ENCODE measurements around the gene TAMALIN. TPM values are rescaled to one million over a fixed set of nuclear protein-coding genes. Genes with fewer than 3 reads are reported as not detected.

The TAMALIN gene
- total RNA-seq, 1 donor from 2014 or later = 5.5 TPM

GRCh38 chr12:52011602-52012214 lies 5.0 kb downstream of the TAMALIN start:
- no peak for ATAC-seq

GRCh38 chr12:52013626-52014310 lies 7.0 kb downstream of the TAMALIN start:
- ATAC-seq = no peak
- no peak for DNase-seq (ENCODE audit: low spot score)

More at GRCh38 chr12:52011602-52012214, 5.0 kb downstream of the TAMALIN start:
- DNase-seq (ENCODE audit: low spot score) = no peak

- DNase-seq (ENCODE audit: low spot score) = no peak
- no peak for ATAC-seq
Measured at GRCh38 chr12:52014567-52015530, 8.1 kb downstream of the TAMALIN start.

DNA sequence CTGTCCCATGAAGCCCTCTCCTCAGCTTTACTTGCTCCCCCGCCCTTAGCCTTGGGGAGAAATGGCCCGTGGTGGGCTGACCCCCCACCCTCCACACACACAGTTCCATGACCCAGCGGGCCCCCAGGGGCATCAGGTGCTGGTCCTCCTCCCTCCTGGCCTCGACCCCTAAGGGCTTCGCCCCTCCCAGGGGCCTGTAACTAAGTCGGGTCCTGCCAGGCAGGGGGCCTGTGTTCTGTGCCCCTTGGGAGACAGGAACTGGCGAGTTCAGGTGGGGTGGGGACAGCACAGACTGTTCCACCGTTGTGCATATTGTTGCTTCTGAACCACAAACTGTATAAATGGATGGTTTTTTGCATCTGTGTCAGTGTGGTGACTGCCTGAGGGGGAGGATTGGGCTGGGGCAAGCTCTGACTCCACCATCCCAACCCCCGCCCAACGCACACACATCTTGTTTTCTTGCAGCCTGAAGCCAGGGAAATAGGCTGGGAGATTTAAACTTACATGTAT lies 8.8 kb downstream of the TAMALIN start:
- ATAC-seq = no peak
- no peak for DNase-seq (ENCODE audit: low spot score)

DNA sequence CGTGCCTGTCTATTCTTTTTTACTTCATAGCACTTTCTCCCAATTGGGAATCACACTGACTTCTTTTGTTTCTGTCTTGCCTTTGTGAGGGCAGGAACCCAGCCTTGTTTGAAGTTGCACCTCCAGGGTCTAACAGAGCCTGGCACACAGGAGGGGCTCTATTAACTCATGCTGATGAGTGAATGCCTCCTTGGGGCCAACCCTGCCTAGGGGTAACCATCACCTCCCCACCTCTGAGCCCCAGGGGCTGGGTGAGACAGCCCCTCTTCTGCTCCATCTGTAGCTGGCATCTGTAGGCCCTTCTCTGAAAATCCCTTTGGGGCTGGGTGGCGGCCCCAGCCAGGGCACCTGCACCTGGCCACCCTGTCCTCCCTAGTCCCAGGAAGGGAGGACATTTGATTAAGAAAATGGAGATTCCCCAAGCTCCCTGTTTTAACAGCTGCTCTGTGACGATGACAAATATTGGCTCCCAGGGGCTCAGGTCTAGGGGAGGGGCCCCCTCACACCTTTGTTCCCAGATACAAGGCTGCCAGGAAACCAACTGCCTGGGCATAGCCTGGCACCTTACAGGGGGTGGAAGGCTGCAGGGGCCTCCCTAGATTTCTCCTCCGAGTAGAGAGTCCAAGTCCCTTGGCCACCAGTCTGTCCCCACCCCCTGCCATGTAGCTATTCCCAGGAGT lies 11.8 kb downstream of the TAMALIN start:
- DNase-seq (ENCODE audit: low spot score) (no peak), ATAC-seq (no peak)

DNA sequence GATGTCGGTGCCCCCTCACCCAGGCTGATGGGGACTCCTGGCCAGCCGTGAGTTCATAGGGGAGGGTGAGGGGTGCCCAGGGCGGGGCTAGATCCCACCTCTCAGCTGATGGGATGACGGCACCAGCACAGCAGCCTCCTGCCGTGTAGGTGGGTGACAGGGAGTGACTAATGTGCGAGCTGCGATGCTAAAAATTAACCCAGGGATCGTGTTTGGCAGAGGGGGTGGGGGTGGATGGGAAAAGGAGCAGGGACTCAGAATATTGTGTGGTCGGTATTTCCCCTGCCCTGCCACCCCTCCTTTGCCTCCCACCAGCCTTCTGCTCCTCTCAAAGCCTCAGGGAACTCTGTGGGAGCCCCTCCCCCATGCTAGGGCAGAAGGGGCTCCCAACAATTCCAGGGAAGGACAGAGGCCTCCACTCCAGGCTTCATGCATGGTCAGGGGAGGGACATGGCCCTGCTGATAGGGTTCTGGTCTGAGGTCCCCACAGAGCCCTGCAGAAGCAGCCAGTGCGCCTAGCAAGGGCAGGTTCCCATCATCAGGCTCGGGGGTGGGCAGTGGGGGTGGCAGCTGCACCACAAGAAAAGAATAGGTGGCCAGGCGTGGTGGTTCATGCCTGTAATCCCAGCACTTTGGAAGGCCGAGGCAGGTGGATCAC lies 12.5 kb downstream of the TAMALIN start:
- DNase-seq (ENCODE audit: low spot score) = no peak
- no peak for ATAC-seq

GRCh38 chr12:52020539-52021336 lies 14.0 kb downstream of the TAMALIN start:
- DNase-seq (ENCODE audit: low spot score) (no peak), ATAC-seq (peak; percentile 15)

GRCh38 chr12:52022841-52023181 lies 16.1 kb downstream of the TAMALIN start:
- no peak for ATAC-seq
- DNase-seq (ENCODE audit: low spot score) = no peak

- peak; percentile 78 for ATAC-seq
- DNase-seq (ENCODE audit: low spot score) = peak; percentile 88
Measured at GRCh38 chr12:52023182-52023975, 16.6 kb downstream of the TAMALIN start.

GRCh38 chr12:52023976-52024688 lies 17.4 kb downstream of the TAMALIN start:
- ATAC-seq = peak; percentile 0

GRCh38 chr12:52024845-52025230 lies 18.1 kb downstream of the TAMALIN start:
- DNase-seq (ENCODE audit: low spot score) (no peak), ATAC-seq (no peak)

More at GRCh38 chr12:52023976-52024688, 17.4 kb downstream of the TAMALIN start:
- no peak for DNase-seq (ENCODE audit: low spot score)

GRCh38 chr12:52026263-52026662 lies 19.5 kb downstream of the TAMALIN start:
- ATAC-seq (no peak), DNase-seq (ENCODE audit: low spot score) (no peak)

DNA sequence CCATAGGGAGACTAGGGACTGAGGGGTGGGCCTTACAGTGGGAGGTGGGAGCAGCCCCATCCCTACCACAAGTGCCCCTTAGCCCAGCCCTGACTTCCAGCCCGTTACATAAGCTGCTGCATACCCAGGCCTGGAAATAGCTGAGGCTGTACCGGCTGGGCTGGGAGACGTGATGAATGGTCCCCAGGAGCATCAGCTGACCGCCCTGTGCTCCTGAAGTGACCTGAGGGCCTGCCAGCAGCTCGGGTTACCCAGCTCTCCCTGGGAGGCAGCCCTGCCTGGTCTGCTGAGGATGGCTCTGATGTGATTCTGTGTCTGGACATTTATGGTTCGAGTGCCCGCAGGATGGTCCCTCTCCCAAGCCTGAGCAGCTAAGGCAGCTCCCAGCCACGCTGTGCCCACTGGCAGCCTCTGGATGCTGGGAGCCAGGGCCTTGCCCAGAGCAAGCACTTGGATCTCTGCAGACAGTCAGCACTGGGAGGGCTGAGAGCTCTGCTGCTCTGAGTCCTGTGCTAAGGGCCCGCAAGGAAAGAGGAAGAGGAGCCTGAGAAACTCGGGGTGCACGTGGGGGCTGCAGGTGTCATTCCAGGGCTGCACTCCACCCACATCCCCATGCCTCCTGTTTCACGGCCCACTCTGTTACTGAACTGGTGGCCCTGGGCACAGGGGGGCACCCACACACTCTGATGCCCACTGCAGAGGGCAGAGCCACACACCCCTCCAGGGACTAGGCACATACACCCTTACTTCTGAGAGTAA lies 20.5 kb downstream of the TAMALIN start:
- no peak for DNase-seq (ENCODE audit: low spot score)

DNA sequence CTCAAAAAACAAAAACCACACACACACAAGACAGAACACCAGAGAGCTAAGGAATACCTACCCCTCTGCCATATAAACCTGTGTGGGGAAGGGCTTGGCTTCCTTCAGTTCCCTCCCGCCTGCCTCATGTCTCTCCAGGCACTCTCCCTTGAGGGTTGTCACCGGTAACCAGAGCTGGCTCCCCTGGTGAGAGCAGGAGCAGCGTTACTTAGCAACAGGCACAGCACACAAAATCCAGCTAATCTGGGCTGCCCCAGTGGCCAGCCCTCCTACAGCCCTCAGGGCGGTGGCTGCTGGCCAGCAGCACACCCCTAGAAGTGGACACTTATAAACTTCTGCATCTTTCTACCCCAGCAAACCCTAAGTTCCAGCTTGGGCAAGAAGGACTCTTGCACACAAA lies 22.9 kb downstream of the TAMALIN start:
- no peak for ATAC-seq

More for the DNA sequence above, 20.5 kb downstream of the TAMALIN start:
- ATAC-seq = no peak

DNA sequence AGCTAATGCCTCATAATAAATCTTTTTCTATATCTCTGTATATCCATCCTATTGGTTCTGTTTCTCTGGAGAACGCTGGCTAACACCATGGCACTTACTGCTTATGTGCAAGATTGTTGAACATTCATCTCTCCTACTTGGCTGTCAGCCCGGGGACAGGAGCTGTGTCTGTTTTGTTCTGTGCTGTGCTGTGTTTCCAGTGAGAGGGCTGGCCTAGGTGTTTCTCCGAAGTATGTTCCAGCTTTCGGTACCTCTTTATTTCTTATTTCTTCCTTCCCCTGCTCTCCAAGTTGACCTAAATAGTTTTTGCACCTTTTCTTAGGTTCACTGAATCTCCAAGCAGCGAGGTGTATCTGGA lies 25.7 kb downstream of the TAMALIN start:
- peak; percentile 81 for DNase-seq (ENCODE audit: low spot score)
- peak; percentile 64 for ATAC-seq

More for the DNA sequence above, 22.9 kb downstream of the TAMALIN start:
- no peak for DNase-seq (ENCODE audit: low spot score)

DNA sequence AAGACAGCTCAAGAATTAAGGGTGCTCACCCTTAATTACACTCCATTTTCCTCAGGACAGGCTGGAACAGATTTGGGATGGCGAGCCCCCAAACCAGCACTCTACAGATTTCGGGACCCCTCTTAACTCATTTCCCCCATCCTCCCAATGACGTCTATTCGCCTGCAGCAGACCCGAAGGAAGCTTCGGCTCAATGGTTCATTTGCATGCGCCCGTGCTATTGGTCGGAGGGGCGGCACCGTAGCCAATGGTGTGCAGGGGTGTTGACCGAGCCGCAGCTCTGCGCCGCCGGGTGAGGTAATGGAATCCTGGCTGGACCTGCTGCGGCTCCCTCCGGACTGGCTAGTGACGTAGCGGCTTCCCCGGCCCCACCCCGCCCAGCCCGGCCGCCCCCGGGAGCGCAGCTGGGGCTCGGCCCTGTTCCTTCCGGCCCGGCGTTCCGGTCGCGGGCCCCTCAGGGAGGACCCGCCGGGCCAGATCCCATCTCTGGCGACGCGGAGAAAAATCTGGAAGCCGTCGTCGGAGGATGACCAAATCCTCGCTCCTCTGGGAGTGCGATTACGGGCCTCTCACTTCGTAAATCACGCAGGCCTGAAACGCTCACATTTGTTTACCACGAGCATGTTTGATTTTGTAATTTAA lies 26.2 kb downstream of the TAMALIN start:
- DNase-seq (ENCODE audit: low spot score) (peak; percentile 99), ATAC-seq (peak; percentile 85)
